H1 (cell line): ENCODE results near the gene CCL28. TPM values are rescaled to one million over a fixed set of nuclear protein-coding genes. Genes with fewer than 3 reads are reported as not detected.

Experiments
- CTCF ChIA-PET: fragments of 300-600 bp; sonication (Branson Sonifier 250); formaldehyde crosslinking; loops from one replicate; lab custom pipeline; 2021; ENCODE audit not compliant: partially characterized antibody; lab: Charles Lee
- POLR2A ChIA-PET: fragments of 300-600 bp; sonication (Branson Sonifier 250); formaldehyde crosslinking; loops from one replicate; lab custom pipeline; 2021; ENCODE audit warnings: inconsistent platforms; ENCODE audit not compliant: partially characterized antibody; lab: Charles Lee
- DNase-seq, 2 experiments: peaks; one replicate each; pipeline versions ENCODE4 v3.0.0 to v3.0.0-alpha.2; 2010 to 2022; ENCODE audit warnings: low spot score in 2 of 2, low read depth in 1 of 2, mixed read lengths in 1 of 2
- FAIRE-seq: peaks from 2 replicates; lab custom pipeline; 2011; peaks lifted over from hg19 to GRCh38; lab: Jason Lieb, UNC
- H2AFZ ChIP-seq: 2 replicates; pipeline ENCODE4 v1.8.1; 2012; ENCODE audit warnings: low read length, inconsistent platforms
- H2AK5ac ChIP-seq: 2 replicates; pipeline ENCODE4 v1.6.1; 2013; ENCODE audit warnings: low read depth, low read length
- H2BK120ac ChIP-seq: replicated peaks from 2 replicates; pipeline ENCODE3; 2013; ENCODE audit warnings: low read depth, low read length, inconsistent platforms
- H2BK12ac ChIP-seq: 2 replicates; pipeline ENCODE4 v1.6.1; 2013; ENCODE audit warnings: low read depth, low read length
- H2BK15ac ChIP-seq: 2 replicates; pipeline ENCODE4 v1.6.1; 2013; ENCODE audit warnings: low read length
- H2BK20ac ChIP-seq: 2 replicates; pipeline ENCODE4 v1.6.1; 2013; ENCODE audit warnings: low read length
- H2BK5ac ChIP-seq: 2 replicates; pipeline ENCODE4 v1.6.1; 2013; ENCODE audit warnings: low read depth, low read length
- H3K14ac ChIP-seq: 2 replicates; pipeline ENCODE4 v1.6.1; 2013; ENCODE audit warnings: inconsistent platforms; ENCODE audit not compliant: insufficient read length
- H3K18ac ChIP-seq: 2 replicates; pipeline ENCODE4 v1.6.1; 2013; ENCODE audit warnings: low read length; ENCODE audit errors: extremely low read depth
- H3K23ac ChIP-seq: 2 replicates; pipeline ENCODE4 v1.6.1; 2013; ENCODE audit warnings: inconsistent platforms; ENCODE audit not compliant: insufficient read length
- H3K23me2 ChIP-seq: 2 replicates; pipeline ENCODE4 v1.6.1; 2013; ENCODE audit warnings: low read depth, low read length
- H3K27ac ChIP-seq: 2 replicates; pipeline ENCODE4 v1.6.1; 2011; ENCODE audit warnings: low read depth, low read length, inconsistent platforms
- H3K27me3 ChIP-seq, 4 experiments: replicated peaks in 1 of 4; 1 replicate in 1 of 4; 2 replicates in 3 of 4; pipeline versions ENCODE4 v1.6.1 to v1.8.1; 2011 to 2013; ENCODE audit warnings: low read length in 3 of 4, mild to moderate bottlenecking in 3 of 4, inconsistent platforms in 2 of 4, mixed read lengths in 2 of 4, moderate library complexity in 1 of 4; ENCODE audit not compliant: control insufficient read depth in 3 of 4, insufficient read depth in 3 of 4; ENCODE audit errors: extremely low read depth in 1 of 4
- H3K36me3 ChIP-seq, 4 experiments: 2 replicates each; pipeline versions ENCODE4 v1.6.1 to v1.8.1; 2011 to 2013; ENCODE audit warnings: mild to moderate bottlenecking in 4 of 4, low read length in 3 of 4, moderate library complexity in 2 of 4, control low read depth in 1 of 4, inconsistent platforms in 1 of 4; ENCODE audit not compliant: insufficient read depth in 4 of 4, control insufficient read depth in 2 of 4
- H3K4ac ChIP-seq: replicated peaks from 2 replicates; pipeline ENCODE3; 2013; ENCODE audit warnings: low read length, low read depth, mixed read lengths, inconsistent platforms; ENCODE audit not compliant: insufficient read length
- H3K4me1 ChIP-seq, 4 experiments: replicated peaks in 1 of 4; 1 replicate in 1 of 4; 2 replicates in 3 of 4; pipeline versions ENCODE4 v1.6.1 to v1.8.1; 2011 to 2013; ENCODE audit warnings: low read length in 3 of 4, inconsistent platforms in 2 of 4, mixed read lengths in 1 of 4; ENCODE audit not compliant: insufficient read depth in 4 of 4, control insufficient read depth in 3 of 4
- H3K4me2 ChIP-seq, 2 experiments: 2 replicates each; pipeline versions ENCODE4 v1.6.1 to v1.8.1; 2011 to 2013; ENCODE audit warnings: low read depth in 2 of 2, low read length in 2 of 2, control low read depth in 1 of 2, inconsistent platforms in 1 of 2, mild to moderate bottlenecking in 1 of 2; ENCODE audit not compliant: insufficient read depth in 1 of 2
- H3K4me3 ChIP-seq, 4 experiments: fragments of 200-600, 300-600 bp in 1 of 4; sonication (generic), shearing (Covaris generic), sonication (Bioruptor Twin) in 1 of 4; 2 replicates each; pipeline versions ENCODE4 v1.5.1 to v1.8.1; 2011 to 2016; ENCODE audit warnings: low read length in 4 of 4, low read depth in 3 of 4, control low read depth in 2 of 4, inconsistent platforms in 2 of 4, mild to moderate bottlenecking in 2 of 4, mixed read lengths in 1 of 4, moderate library complexity in 1 of 4; ENCODE audit not compliant: insufficient read depth in 2 of 4; ENCODE audit errors: extremely low read depth in 1 of 4
- H3K56ac ChIP-seq: replicated peaks from 2 replicates; pipeline ENCODE3; 2013; ENCODE audit warnings: low read depth, mild to moderate bottlenecking, mixed read lengths, low read length, inconsistent platforms; ENCODE audit not compliant: insufficient read length
- H3K79me1 ChIP-seq: 2 replicates; pipeline ENCODE4 v1.6.1; 2013; ENCODE audit warnings: low read depth, low read length, control low read depth
- H3K79me2 ChIP-seq, 2 experiments: 2 replicates each; pipeline versions ENCODE4 v1.6.1 to v1.8.1; 2012 to 2013; ENCODE audit warnings: low read length in 2 of 2, mild to moderate bottlenecking in 2 of 2, inconsistent platforms in 1 of 2; ENCODE audit not compliant: insufficient read depth in 2 of 2, control insufficient read depth in 1 of 2
- H3K9ac ChIP-seq, 4 experiments: replicated peaks in 1 of 4; 1 replicate in 1 of 4; 2 replicates in 3 of 4; pipeline versions ENCODE4 v1.6.1 to v1.8.1; 2011 to 2013; ENCODE audit warnings: low read depth in 3 of 4, low read length in 3 of 4, control low read depth in 2 of 4, mild to moderate bottlenecking in 2 of 4, moderate library complexity in 2 of 4, inconsistent platforms in 1 of 4; ENCODE audit errors: extremely low read depth in 1 of 4
- H3K9me3 ChIP-seq, 2 experiments: 2 replicates each; pipeline versions ENCODE4 v1.6.1 to v1.8.1; 2012 to 2013; ENCODE audit warnings: mild to moderate bottlenecking in 2 of 2, moderate library complexity in 2 of 2, control low read depth in 1 of 2, inconsistent platforms in 1 of 2, low read depth in 1 of 2, low read length in 1 of 2, mixed read lengths in 1 of 2; ENCODE audit not compliant: insufficient read depth in 2 of 2
- H4K20me1 ChIP-seq, 2 experiments: replicated peaks in 1 of 2; 2 replicates each; pipeline versions ENCODE3 to v1.8.1; 2011 to 2013; ENCODE audit warnings: inconsistent platforms in 2 of 2, low read length in 2 of 2, mild to moderate bottlenecking in 1 of 2; ENCODE audit not compliant: insufficient read depth in 2 of 2, control insufficient read depth in 1 of 2
- H4K5ac ChIP-seq: 2 replicates; pipeline ENCODE4 v1.6.1; 2013; ENCODE audit warnings: low read length, low read depth, mixed read lengths, inconsistent platforms; ENCODE audit not compliant: insufficient read length
- H4K8ac ChIP-seq: 2 replicates; pipeline ENCODE4 v1.8.0; 2013; ENCODE audit warnings: mild to moderate bottlenecking, moderate library complexity, low read length, inconsistent platforms; ENCODE audit not compliant: insufficient read depth; ENCODE audit errors: extremely low read depth
- H4K91ac ChIP-seq: replicated peaks from 2 replicates; pipeline ENCODE3; 2013; ENCODE audit warnings: low read length, mixed read lengths, inconsistent platforms; ENCODE audit not compliant: insufficient read length
- BACH1 ChIP-seq: IDR thresholded peaks from 2 replicates; pipeline ENCODE4 v1.6.1; 2012; ENCODE audit warnings: low read length, improper control_type of control experiment
- CEBPB ChIP-seq: IDR thresholded peaks from 2 replicates; pipeline ENCODE4 v1.6.1; 2012; ENCODE audit warnings: low read depth, low read length
- EGR1 ChIP-seq: IDR thresholded peaks from 2 replicates; pipeline ENCODE4 v1.6.1; 2011; ENCODE audit warnings: low read depth, low read length, borderline replicate concordance
- HDAC6 ChIP-seq: IDR thresholded peaks from one replicate; pipeline ENCODE4 v1.7.1; 2012; ENCODE audit warnings: low read depth, mild to moderate bottlenecking, inconsistent platforms, low read length, moderate library complexity
- KDM4A ChIP-seq: IDR thresholded peaks from one replicate; pipeline ENCODE4 v1.7.1; 2012; ENCODE audit warnings: low read depth, mild to moderate bottlenecking, moderate library complexity, low read length, inconsistent platforms; ENCODE audit not compliant: severe bottlenecking
- KDM5A ChIP-seq: fragments of 200-600 bp; IDR thresholded peaks from 2 replicates; pipeline ENCODE4 v1.7.1; 2012; ENCODE audit warnings: mild to moderate bottlenecking, low read length, inconsistent platforms, mixed read lengths
- NANOG ChIP-seq: IDR thresholded peaks from 2 replicates; pipeline ENCODE4 v1.6.1; 2011; ENCODE audit warnings: low read length, low read depth, mild to moderate bottlenecking, inconsistent platforms; ENCODE audit not compliant: insufficient read depth, poor library complexity, severe bottlenecking
- POU5F1 ChIP-seq: IDR thresholded peaks from 2 replicates; pipeline ENCODE4 v1.6.1; 2011; ENCODE audit warnings: low read depth, mild to moderate bottlenecking, low read length, moderate library complexity
- SIN3A ChIP-seq, 2 experiments: IDR thresholded peaks in 1 of 2; conservative IDR thresholded peaks in 1 of 2; 2 replicates each; pipeline ENCODE4 v1.6.1; 2011 to 2012; ENCODE audit warnings: low read length in 2 of 2, improper control_type of control experiment in 1 of 2, low read depth in 1 of 2, mild to moderate bottlenecking in 1 of 2
- SIRT6 ChIP-seq: IDR thresholded peaks from one replicate; pipeline ENCODE4 v1.7.1; 2012; ENCODE audit warnings: low read length, inconsistent platforms
- SP2 ChIP-seq: IDR thresholded peaks from 2 replicates; pipeline ENCODE4 v1.6.1; 2012; ENCODE audit warnings: mild to moderate bottlenecking, low read length, inconsistent platforms
- YY1 ChIP-seq: IDR thresholded peaks from 2 replicates; pipeline ENCODE4 v1.6.1; 2011; ENCODE audit warnings: low read depth, mild to moderate bottlenecking, low read length
- polyA plus RNA-seq, 7 experiments: library from polyadenylated mRNA; depleted of rRNA in 3 of 7; stranded (reverse) in 5 of 7; unstranded in 2 of 7; fragments of >200 nt in 5 of 7; fragments of 200-250 nt in 2 of 7; gene quantifications; 1 replicate in 5 of 7; 2 replicates in 1 of 7; 4 replicates in 1 of 7; pipeline versions ENCODE4 v1.2.1 to v1.2.3, GENCODE V29; 2011 to 2013; ENCODE audit warnings: missing spikeins in 2 of 7, mixed read lengths in 2 of 7
- total RNA-seq: library from RNA; stranded (reverse); fragmentation: NEBNext Ultra II Directional; extraction: Animal tissue kit (Norgen Biotek cat#: 25700); gene quantifications from 2 replicates; pipeline ENCODE4 v1.2.1, GENCODE V29; 2021
- TF ChIP-seq, protein P1 (sequence below): IDR thresholded peaks from 2 replicates; pipeline ENCODE4 v1.6.1; 2012; ENCODE audit warnings: inconsistent platforms

Gene CCL28
- total and polyA plus RNA-seq, 2 of the 8 experiments (the other 6 are each of a cell fraction or from before 2014, with no cell fraction given), result 0.95 TPM; not detected in 1

DNA sequence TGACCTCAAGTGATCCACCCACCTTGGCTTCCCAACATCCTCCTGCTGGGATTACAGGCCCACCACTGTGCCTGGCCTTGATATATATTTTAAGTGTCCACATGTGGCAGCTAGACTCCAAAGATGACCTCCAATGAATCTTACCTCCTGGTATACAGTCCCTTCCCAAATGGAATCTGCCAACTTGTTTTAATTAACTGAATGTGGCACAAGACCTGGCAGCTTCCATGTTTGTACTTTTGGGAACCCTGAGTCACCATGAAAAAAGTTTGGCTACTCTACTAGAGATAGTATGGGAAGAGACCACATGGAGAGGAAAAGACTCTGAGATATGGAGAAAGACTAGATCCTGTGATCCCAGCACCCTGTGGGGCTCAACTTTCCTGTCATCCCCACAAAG is 42.5 kb downstream of the CCL28 start:
- Histone ChIP-seq H3K56ac (no peak overlapping the region), H2AFZ (no peak overlapping the region), H3K4me3 (no peak overlapping the region), H2BK120ac (no peak overlapping the region), H3K36me3 (no peaks in the 10 kb centered on the region), H2BK20ac (no peak overlapping the region), H2AK5ac (no peak overlapping the region), H2BK5ac (no peak overlapping the region), H3K4ac (no peak overlapping the region), H3K27me3 (no peaks in the 10 kb centered on the region), H3K14ac (no peak overlapping the region), H4K8ac (no peak overlapping the region), H2BK12ac (no peak overlapping the region), H3K4me1 (no peaks in the 10 kb centered on the region), H3K18ac (no peak overlapping the region), H4K20me1 (no peaks in the 10 kb centered on the region), H3K9me3 (peaks cover 11 to 18% of the 10 kb centered on the region in 2 experiments), H4K91ac (no peak overlapping the region), H3K27ac (no peak overlapping the region), H3K4me2 (no peak overlapping the region), H2BK15ac (no peak overlapping the region), H4K5ac (no peak overlapping the region), H3K79me1 (no peaks in the 10 kb centered on the region), H3K23me2 (no peaks in the 10 kb centered on the region), H3K79me2 (no peaks in the 10 kb centered on the region), H3K9ac (no peak overlapping the region), H3K23ac (no peak overlapping the region)
- CTCF ChIA-PET, result interaction anchor here (1.7 kb wide), 1 partner anchor 142 kb away, joined by 3 read pairs; no protein-coding TSS in a partner anchor
- TF ChIP-seq KDM5A (no peak), SIRT6 (no peak), EGR1 (no peak), SIN3A (conservative IDR thresholded peaks at IDR 0.05 in 1 of 2, IDR thresholded peaks at IDR 0.05 in 1 of 2; ENCODE audit: low read depth in 1 of 2, low read length in 2 of 2) (no peak), CEBPB (no peak), NANOG (no peak), KDM4A (no peak), POU5F1 (no peak), HDAC6 (no peak), YY1 (no peak), SP2 (no peak), BACH1 (no peak)
- TF ChIP-seq, protein P1, sequence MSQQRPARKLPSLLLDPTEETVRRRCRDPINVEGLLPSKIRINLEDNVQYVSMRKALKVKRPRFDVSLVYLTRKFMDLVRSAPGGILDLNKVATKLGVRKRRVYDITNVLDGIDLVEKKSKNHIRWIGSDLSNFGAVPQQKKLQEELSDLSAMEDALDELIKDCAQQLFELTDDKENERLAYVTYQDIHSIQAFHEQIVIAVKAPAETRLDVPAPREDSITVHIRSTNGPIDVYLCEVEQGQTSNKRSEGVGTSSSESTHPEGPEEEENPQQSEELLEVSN, result no peak
- DNase-seq (no peak), FAIRE-seq (no peak)
- POLR2A ChIA-PET, result interaction anchor here (0.6 kb wide), 1 partner anchor 26 kb away, joined by 3 read pairs; no protein-coding TSS in a partner anchor
